GM23338 (cell line): ENCODE data around the gene NDUFB2. TPM values are rescaled to one million over a fixed set of nuclear protein-coding genes. Genes with fewer than 3 reads are reported as not detected.
A peak's percentile ranks its signal among the peaks of the same experiment; 100 is the strongest.

Source experiments
- ATAC-seq: fragments of 200-7000 bp; cut with Tn5 transposase; 3 replicates; pipeline ENCODE4 v1.9.1; 2020
- DNase-seq: peaks from one replicate; pipeline ENCODE4 v3.0.0-alpha.2; 2015; ENCODE audit warnings: low spot score
- H2AFZ ChIP-seq: fragments of 200-600 bp; sonication (generic); 2 replicates; pipeline ENCODE4 v1.8.0; 2016; ENCODE audit warnings: antibody characterized with exemption, mild to moderate bottlenecking, moderate library complexity
- H3F3A ChIP-seq: fragments of 200-600 bp; sonication (generic); replicated peaks from 2 replicates; pipeline ENCODE4 v1.8.0; 2017; ENCODE audit warnings: antibody characterized with exemption, mixed run types, low read depth
- H3K27ac ChIP-seq: fragments of 200-600 bp; sonication (generic); 2 replicates; pipeline ENCODE4 v1.6.1; 2016; ENCODE audit warnings: low read depth
- H3K27me3 ChIP-seq: fragments of 200-600 bp; sonication (generic); 2 replicates; pipeline ENCODE4 v1.8.0; 2016; ENCODE audit warnings: mild to moderate bottlenecking, mixed run types, moderate library complexity; ENCODE audit not compliant: insufficient read depth
- H3K36me3 ChIP-seq: fragments of 200-600 bp; sonication (generic); 2 replicates; pipeline ENCODE4 v1.8.0; 2016; ENCODE audit warnings: mild to moderate bottlenecking; ENCODE audit not compliant: insufficient read depth
- H3K4me1 ChIP-seq: fragments of 200-600 bp; sonication (generic); 2 replicates; pipeline ENCODE4 v1.8.0; 2016; ENCODE audit warnings: mild to moderate bottlenecking, moderate library complexity; ENCODE audit not compliant: insufficient read depth
- H3K4me2 ChIP-seq: fragments of 200-600 bp; sonication (generic); 2 replicates; pipeline ENCODE4 v1.7.1; 2017; ENCODE audit warnings: mixed run types
- H3K4me3 ChIP-seq: fragments of 200-600 bp; sonication (generic); 2 replicates; pipeline ENCODE4 v1.6.1; 2016; ENCODE audit warnings: mixed run types
- H3K79me2 ChIP-seq: fragments of 200-600 bp; sonication (generic); replicated peaks from 2 replicates; pipeline ENCODE4 v1.8.0; 2017; ENCODE audit warnings: mild to moderate bottlenecking; ENCODE audit not compliant: insufficient read depth
- H3K9me2 ChIP-seq: fragments of 200-600 bp; sonication (generic); 2 replicates; pipeline ENCODE4 v1.8.0; 2017; ENCODE audit not compliant: insufficient read depth
- H4K20me1 ChIP-seq: fragments of 200-600 bp; sonication (generic); replicated peaks from 2 replicates; pipeline ENCODE4 v1.8.0; 2017; ENCODE audit warnings: mild to moderate bottlenecking; ENCODE audit not compliant: insufficient read depth
- H3K27ac Mint-ChIP-seq: 2 replicates; pipeline ENCODE4 v1.8.0; 2020; ENCODE audit warnings: inconsistent platforms, mild to moderate bottlenecking, moderate library complexity, mixed read lengths
- H3K27me3 Mint-ChIP-seq: 3 replicates; pipeline ENCODE4 v1.8.0; 2022; ENCODE audit warnings: low read depth, mild to moderate bottlenecking, moderate library complexity, mixed read lengths, inconsistent platforms; ENCODE audit not compliant: insufficient read depth, poor library complexity
- H3K36me3 Mint-ChIP-seq: 3 replicates; pipeline ENCODE4 v1.8.0; 2021; ENCODE audit warnings: low read depth, mild to moderate bottlenecking, inconsistent platforms, moderate library complexity, mixed read lengths
- H3K4me1 Mint-ChIP-seq: 3 replicates; pipeline ENCODE4 v1.8.0; 2020; ENCODE audit warnings: mild to moderate bottlenecking, inconsistent platforms, mixed read lengths
- H3K4me3 Mint-ChIP-seq: 3 replicates; pipeline ENCODE4 v1.8.0; 2021; ENCODE audit warnings: moderate library complexity, mild to moderate bottlenecking, inconsistent platforms, mixed read lengths
- H3K9me3 Mint-ChIP-seq: 3 replicates; pipeline ENCODE4 v1.8.0; 2020; ENCODE audit warnings: moderate library complexity, mild to moderate bottlenecking, inconsistent platforms, mixed read lengths
- CREB1 ChIP-seq: fragments of 250-450 bp; sonication (Bioruptor Pico); IDR thresholded peaks from 2 replicates; pipeline ENCODE4 v1.5.0; 2020; ENCODE audit warnings: low read depth, mild to moderate bottlenecking, moderate library complexity
- CTCF ChIP-seq, 2 experiments: fragments of 200-600 bp in 1 of 2; sonication (generic) in 1 of 2; conservative IDR thresholded peaks; 2 replicates each; pipeline versions ENCODE4 v1.5.1 to v1.6.1; 2016 to 2017; ENCODE audit warnings: antibody characterized with exemption in 2 of 2, low read depth in 2 of 2, mild to moderate bottlenecking in 2 of 2, moderate library complexity in 1 of 2
- ETS1 ChIP-seq: IDR thresholded peaks from 2 replicates; pipeline ENCODE4 v1.6.1; 2016; ENCODE audit warnings: antibody characterized with exemption
- EZH2 ChIP-seq: fragments of 200-600 bp; sonication (generic); IDR thresholded peaks from one replicate; pipeline ENCODE4 v1.8.0; 2017; ENCODE audit warnings: antibody characterized with exemption, mild to moderate bottlenecking, low read depth; ENCODE audit not compliant: unreplicated experiment
- EZH2phosphoT487 ChIP-seq: fragments of 200-600 bp; sonication (generic); IDR thresholded peaks from one replicate; pipeline ENCODE4 v1.8.1; 2018; ENCODE audit warnings: antibody characterized with exemption; ENCODE audit not compliant: unreplicated experiment
- JUNB ChIP-seq: IDR thresholded peaks from one replicate; pipeline ENCODE4 v1.6.1; 2016; ENCODE audit warnings: antibody characterized with exemption; ENCODE audit not compliant: unreplicated experiment
- NANOG ChIP-seq: IDR thresholded peaks from 2 replicates; pipeline ENCODE4 v1.6.1; 2016; ENCODE audit warnings: antibody characterized with exemption, borderline replicate concordance
- POLR2AphosphoS5 ChIP-seq: IDR thresholded peaks from 2 replicates; pipeline ENCODE4 v1.6.1; 2016; ENCODE audit warnings: antibody characterized with exemption, low read depth
- REST ChIP-seq: IDR thresholded peaks from one replicate; pipeline ENCODE4 v1.6.1; 2018; ENCODE audit warnings: antibody characterized with exemption; ENCODE audit not compliant: unreplicated experiment
- STAT1 ChIP-seq: IDR thresholded peaks from one replicate; pipeline ENCODE4 v1.6.1; 2016; ENCODE audit warnings: antibody characterized with exemption; ENCODE audit not compliant: unreplicated experiment
- ZNF114 ChIP-seq: fragments of 250-450 bp; sonication (Bioruptor Pico); IDR thresholded peaks from 2 replicates; pipeline ENCODE4 v1.5.0; 2020; ENCODE audit warnings: mild to moderate bottlenecking, moderate library complexity
- ZNF331 ChIP-seq: fragments of 250-450 bp; sonication (Bioruptor Pico); IDR thresholded peaks from 2 replicates; pipeline ENCODE4 v1.5.0; 2020; ENCODE audit warnings: low read depth, mild to moderate bottlenecking, moderate library complexity
- polyA plus RNA-seq: library from polyadenylated mRNA; unstranded; fragments of >200 nt; fragmentation: Nextera tagmentation; extraction: Ambion mirVana; gene quantifications from 2 replicates; pipeline ENCODE4 v1.2.1, GENCODE V29; 2016
- total RNA-seq: library from RNA; depleted of rRNA; stranded (reverse); fragments of >200 nt; shearing (Covaris generic); gene quantifications from 2 replicates; pipeline ENCODE4 v1.2.3, GENCODE V29; 2014

The NDUFB2 gene
- total and polyA plus RNA-seq, 2 experiments from 2014 or later, result 306 to 382 TPM

- ATAC-seq (peak; percentile 9), DNase-seq (peak; percentile 53)
- Mint-ChIP-seq H3K27ac (0 out of 2 replicates have a peak overlapping the region, but pooled peaks have one; percentile 19), H3K4me1 (peaks cover 17% of the 10 kb centered on the region), H3K27me3 (peaks cover 17% of the 10 kb centered on the region), H3K4me3 (peak overlapping the region; percentile 73), H3K36me3 (no peaks in the 10 kb centered on the region; the same call in 2 of the 3 replicates), H3K9me3 (no peaks in the 10 kb centered on the region; the same call in 2 of the 3 replicates)
- Histone ChIP-seq H3K4me1 (peaks cover 25% of the 10 kb centered on the region), H3F3A (0 out of 2 replicates have a peak, but pooled peaks cover 3% of the 10 kb centered on the region), H3K4me3 (peak overlapping the region; percentile 72), H2AFZ (peak overlapping the region; percentile 96), H3K4me2 (peak overlapping the region; percentile 78), H3K27me3 (0 out of 2 replicates have a peak, but pooled peaks cover 5% of the 10 kb centered on the region), H3K9me2 (no peaks in the 10 kb centered on the region), H3K36me3 (no peaks in the 10 kb centered on the region), H3K27ac (no peak overlapping the region), H4K20me1 (peaks cover 6% of the 10 kb centered on the region; the same call in 1 of the 2 replicates), H3K79me2 (no peaks in the 10 kb centered on the region)
- TF ChIP-seq NANOG (no peak), EZH2 (no peak), POLR2AphosphoS5 (no peak), STAT1 (no peak), ETS1 (no peak), ZNF114 (no peak), EZH2phosphoT487 (no peak), JUNB (no peak), ZNF331 (CRISPR knock-in tag) (no peak), CREB1 (CRISPR knock-in tag) (no peak), REST (no peak), CTCF (conservative IDR thresholded peaks at IDR 0.05; ENCODE audit: low read depth in 2 of 2) (no peak)
Observed at GRCh38 chr7:140671966-140672365, 24.5 kb upstream of the NDUFB2 start.
